ENCODE measurements around the gene OSBPL10. TPM values are rescaled to one million over a fixed set of nuclear protein-coding genes. Genes with fewer than 3 reads are reported as not detected.
A peak's percentile ranks its signal among the peaks of the same experiment; 100 is the strongest.

Gene OSBPL10
- total and polyA plus RNA-seq, 2 of the 4 experiments (the other 2 are of a cell fraction), result 9.5 to 10.1 TPM

GRCh38 chr3:31699309-31699953, 281.6 kb downstream of the OSBPL10 start:
- no peak overlapping the region for H2BK120ac ChIP-seq (ENCODE audit: low read depth, low read length)
- H3K4me3 ChIP-seq (ENCODE audit: insufficient read depth, low read depth, low read length), result no peak overlapping the region
- no CpG with 5 or more reads among the region's 6 CpGs for WGBS, 2 experiments (ENCODE audit: extremely low coverage in 2 of 2, insufficient read length in 1 of 2)
- H3K9me3 ChIP-seq (ENCODE audit: control insufficient read depth, insufficient read depth, low read length), result no peaks in the 10 kb centered on the region
- H3K27me3 ChIP-seq (ENCODE audit: control insufficient read depth, insufficient read depth, low read length), result no peaks in the 10 kb centered on the region
- intact Hi-C loops (cut with micrococcal nuclease), result no loop called here
- no peak overlapping the region for H2AK9ac ChIP-seq (replicated peaks; ENCODE audit: low read depth, low read length, poor library complexity)
- no peak overlapping the region for H3K56ac ChIP-seq (ENCODE audit: extremely low read depth, insufficient read depth, low read length)
- H3K23ac ChIP-seq (ENCODE audit: low read depth, low read length), result no peak overlapping the region
- H3K9ac ChIP-seq (ENCODE audit: low read depth, low read length), result no peak overlapping the region
- dilution Hi-C loops (cut with HindIII; ENCODE audit: low sequenced_read_pairs, unreplicated experiment), result no loop called here
- H3K27ac ChIP-seq (ENCODE audit: insufficient read depth, low read length), result no peak overlapping the region
- ChIA-PET CTCF (no interaction called here), POLR2A (ENCODE audit: unreplicated experiment) (no interaction called here)
- no peak overlapping the region for H3K18ac ChIP-seq (ENCODE audit: low read depth, low read length)
- H3K4ac ChIP-seq (ENCODE audit: low read depth, low read length), result no peak overlapping the region
- H2AK5ac ChIP-seq (ENCODE audit: low read depth, low read length), result no peak overlapping the region
- H3K36me3 ChIP-seq (ENCODE audit: control insufficient read depth, insufficient read depth, low read length), result peaks cover 7% of the 10 kb centered on the region
- in situ Hi-C loops (cut with MboI; ENCODE audit: low sequenced_read_pairs), result no loop called here
- no peaks in the 10 kb centered on the region for H4K20me1 ChIP-seq (ENCODE audit: insufficient read depth, low read length)
- no peak for ATAC-seq (ENCODE audit: low read depth)
- H4K8ac ChIP-seq (ENCODE audit: low read depth in 2 of 2, low read length in 2 of 2), result no peak overlapping the region
- BruUV-seq (replicated peaks), result no TSS peak
- peaks cover 13% of the 10 kb centered on the region for H3K9me1 ChIP-seq (ENCODE audit: insufficient read depth, low read length)
- 0 out of 4 replicates have a peak, but pooled peaks cover 0 to 5% of the 10 kb centered on the region in 2 experiments for H3K79me1 ChIP-seq (ENCODE audit: low read depth in 1 of 2, low read length in 2 of 2)
- no peak overlapping the region for H2AFZ ChIP-seq (replicated peaks; ENCODE audit: low read length, poor library complexity)
- H3K14ac ChIP-seq (replicated peaks; ENCODE audit: low read depth, low read length), result no peak overlapping the region; the same call in 1 of the 2 replicates
- no peak overlapping the region for H2BK15ac ChIP-seq (ENCODE audit: low read depth, low read length)
- H3K4me2 ChIP-seq (ENCODE audit: low read depth, low read length), result no peak overlapping the region
- DNase-seq, result no peak
- no peak overlapping the region for H2BK20ac ChIP-seq (ENCODE audit: low read depth, low read length)
- H3K4me1 ChIP-seq (ENCODE audit: control insufficient read depth, insufficient read depth, low read length), result peaks cover 6% of the 10 kb centered on the region; the same call in 1 of the 2 replicates
- no peak overlapping the region for H2BK5ac ChIP-seq (ENCODE audit: low read depth, low read length, poor library complexity, severe bottlenecking)
- no peak for TF ChIP-seq CHD1 (IDR thresholded peaks at IDR 0.05; ENCODE audit: low read depth, low read length)
- TF ChIP-seq FOS (IDR thresholded peaks at IDR 0.05; ENCODE audit: low read depth, low read length), result 0 out of 2 replicates have a peak, but pooled peaks have one; percentile 11
- no peak overlapping the region for H4K5ac ChIP-seq (ENCODE audit: low read depth, low read length)
- no peak overlapping the region for H4K91ac ChIP-seq (ENCODE audit: insufficient read depth, low read depth, low read length)
